GM19452 (cell line): ENCODE results near the gene APEX1.
"Not testable (repeated sequence)": the region's sequence is repeated elsewhere in the genome, so short reads cannot be mapped to it uniquely, and the experiment has no call there.

Experiments used
- ATAC-seq: cut with Tn5 transposase; IDR thresholded peaks from one replicate; pipeline ENCODE4 v1.9.1; 2021; ENCODE audit not compliant: unreplicated experiment

Gene APEX1

DNA sequence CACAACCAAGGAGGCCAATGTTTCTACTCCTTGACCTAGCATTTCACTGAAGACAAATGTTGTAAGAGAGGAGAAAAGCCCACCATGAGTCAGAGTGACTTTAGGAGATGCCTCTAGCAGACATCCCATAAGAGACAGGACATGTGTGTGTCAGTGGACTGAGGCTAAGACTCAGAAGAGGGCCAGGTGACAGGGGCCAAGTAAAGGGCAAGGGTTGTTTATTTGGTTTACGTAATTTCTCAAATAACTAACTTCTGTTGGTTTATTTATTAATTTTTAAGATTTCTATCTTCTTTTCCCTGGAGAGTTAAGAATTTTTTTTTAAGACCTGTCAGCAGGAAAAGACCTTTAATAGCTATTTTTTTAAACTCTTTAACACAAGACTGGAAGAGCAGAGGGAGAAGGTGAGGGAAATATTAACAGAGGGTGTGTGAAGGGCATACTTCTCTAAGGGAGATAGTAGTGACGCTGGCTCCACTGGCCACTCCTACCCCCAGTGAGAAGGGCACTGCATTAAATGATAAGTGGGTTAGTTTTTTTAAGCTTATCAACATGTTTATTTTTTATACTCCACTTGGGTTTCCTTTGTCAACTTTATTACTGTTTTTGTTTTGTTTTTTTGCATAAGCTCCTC is 17.6 kb downstream of the APEX1 start:
- ATAC-seq, result no peak

DNA sequence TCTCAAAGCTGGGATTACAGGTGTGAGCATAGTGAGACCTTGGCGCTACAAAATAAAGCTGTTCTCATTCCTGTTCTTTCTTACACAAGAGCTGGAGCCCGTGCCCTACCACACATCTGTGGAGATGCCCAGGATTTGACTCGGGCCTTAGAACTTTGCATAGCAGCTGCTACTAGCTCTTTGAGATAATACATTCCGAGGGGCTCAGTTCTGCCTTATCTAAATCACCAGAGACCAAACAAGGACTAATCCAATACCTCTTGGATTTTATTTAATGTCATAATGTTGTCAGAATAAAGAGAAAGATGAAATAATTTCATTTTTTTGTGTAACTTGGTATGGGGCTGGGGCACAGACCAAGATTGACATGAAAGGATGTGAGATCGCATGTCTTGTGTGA is 21.8 kb downstream of the APEX1 start:
- no peak for ATAC-seq

DNA sequence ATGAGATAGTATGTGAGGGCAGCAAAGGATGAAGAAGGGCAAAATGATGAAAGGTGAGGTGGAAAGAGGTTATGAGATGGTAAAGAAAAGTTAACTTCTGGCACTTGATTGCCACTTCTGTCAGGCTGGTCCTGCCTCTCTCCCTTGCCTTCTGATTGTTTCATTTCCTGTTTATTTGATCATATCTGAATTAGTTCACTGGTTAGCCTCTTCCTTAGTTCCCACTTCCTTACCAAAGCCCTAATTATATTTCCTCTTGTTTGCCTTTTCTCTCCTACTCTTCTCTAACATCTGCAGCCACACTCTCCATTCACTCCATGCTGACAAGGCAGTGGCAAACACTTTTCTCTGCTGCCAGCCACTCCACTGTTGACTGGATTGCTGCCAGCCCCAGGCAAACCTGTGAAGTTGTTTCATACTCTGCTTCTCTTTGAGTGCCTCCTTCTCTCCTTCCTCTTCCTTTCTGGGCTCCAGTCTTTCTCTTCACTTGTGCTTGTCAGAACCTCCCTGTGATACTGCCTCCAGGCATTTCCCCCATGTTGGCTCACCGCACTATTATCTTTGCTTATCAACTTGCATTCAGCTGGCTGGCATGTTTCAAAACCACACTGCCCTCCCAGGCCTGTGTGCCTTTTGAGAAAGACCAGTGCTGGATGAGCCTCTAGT is 22.3 kb downstream of the APEX1 start:
- ATAC-seq, result no peak

DNA sequence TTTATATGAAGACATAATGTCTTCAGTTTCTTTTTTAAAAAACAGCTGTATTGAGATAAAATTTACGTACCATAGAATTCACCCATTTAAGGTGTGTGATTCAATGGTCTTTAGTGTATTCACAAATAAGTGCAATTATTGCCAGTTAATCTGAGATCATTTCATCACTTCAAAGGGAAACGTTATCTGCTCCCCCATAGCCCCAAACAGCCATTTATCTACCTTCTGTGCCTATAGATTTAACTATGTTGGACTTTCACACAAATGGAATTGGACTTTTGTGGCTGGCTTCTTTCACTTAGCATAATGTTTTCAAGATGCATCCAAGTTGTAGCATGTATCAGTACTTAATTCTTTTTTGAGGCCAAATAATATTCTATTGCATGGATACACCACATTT is 23.9 kb downstream of the APEX1 start:
- ATAC-seq, result no peak

DNA sequence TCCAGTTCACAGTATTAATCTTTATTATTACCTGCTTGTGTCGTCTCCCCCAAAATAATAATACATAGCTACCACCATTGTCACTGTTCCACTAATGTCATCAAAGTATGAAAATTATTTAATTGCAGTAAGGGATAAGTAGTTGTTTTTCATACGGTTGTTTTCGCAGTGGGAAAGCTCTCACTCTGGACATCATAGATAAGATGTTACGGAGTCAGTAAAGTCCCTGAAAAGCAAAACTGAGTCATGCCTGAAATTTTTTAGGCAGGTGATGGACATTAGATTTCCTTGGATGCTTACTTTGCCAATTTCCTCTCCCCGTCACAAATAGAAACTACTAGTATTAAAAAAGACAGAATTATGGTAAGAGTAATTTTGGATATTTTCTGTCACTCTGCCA is 27.4 kb downstream of the APEX1 start:
- ATAC-seq, result no peak

DNA sequence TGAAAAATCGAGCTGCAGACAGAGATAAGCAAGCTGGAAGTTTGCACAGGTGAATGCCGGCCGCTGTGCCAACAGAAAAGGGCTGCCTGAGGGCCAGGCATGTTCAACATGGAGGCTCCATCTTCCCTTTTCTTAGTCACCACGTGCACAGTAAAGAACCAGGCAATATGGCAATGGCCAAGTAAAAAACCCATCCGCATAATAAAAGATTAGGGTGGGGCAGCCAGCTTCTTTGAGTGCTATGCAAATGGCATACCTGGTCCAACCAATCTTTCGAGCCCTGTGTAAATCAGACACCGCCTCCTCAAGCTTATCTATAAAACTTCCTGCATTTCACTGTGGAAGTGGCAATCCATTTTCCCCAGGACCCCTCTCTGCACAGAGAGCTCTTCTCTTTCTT is 30.9 kb downstream of the APEX1 start:
- ATAC-seq, result no peak

DNA sequence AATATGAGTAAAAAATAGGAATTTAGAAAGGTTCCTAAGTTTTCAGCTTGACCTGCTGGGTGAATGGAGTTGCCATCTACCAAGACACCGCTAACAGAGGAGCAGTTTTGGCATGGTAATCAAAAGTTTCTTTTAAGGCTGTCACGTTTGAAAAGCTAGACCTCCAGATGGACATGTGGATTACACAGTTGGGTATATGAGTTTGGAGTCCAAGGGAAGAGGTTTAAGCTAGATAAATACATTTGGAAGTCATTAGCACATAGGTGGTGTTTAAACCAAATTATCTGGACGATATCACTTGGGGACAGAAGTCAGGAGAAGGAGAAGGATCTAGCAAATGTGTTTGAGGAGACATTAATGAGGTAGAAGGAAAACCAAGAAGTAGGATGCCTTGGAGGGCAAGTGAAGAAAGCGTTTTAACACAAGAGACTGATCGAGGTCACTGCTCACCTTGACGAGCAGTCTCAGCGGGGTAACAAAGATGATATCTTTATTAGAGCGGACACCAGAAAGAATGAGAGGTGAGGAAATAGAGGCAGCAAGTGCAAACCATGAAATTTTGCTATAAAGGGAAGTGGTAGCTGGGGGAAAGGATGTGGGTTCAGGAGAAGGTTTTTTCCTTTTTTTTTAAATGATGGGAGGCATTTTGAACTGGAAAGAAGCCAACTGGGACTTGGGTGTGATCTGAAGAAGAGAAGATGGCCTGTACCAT is 31.8 kb downstream of the APEX1 start:
- ATAC-seq, result no peak

DNA sequence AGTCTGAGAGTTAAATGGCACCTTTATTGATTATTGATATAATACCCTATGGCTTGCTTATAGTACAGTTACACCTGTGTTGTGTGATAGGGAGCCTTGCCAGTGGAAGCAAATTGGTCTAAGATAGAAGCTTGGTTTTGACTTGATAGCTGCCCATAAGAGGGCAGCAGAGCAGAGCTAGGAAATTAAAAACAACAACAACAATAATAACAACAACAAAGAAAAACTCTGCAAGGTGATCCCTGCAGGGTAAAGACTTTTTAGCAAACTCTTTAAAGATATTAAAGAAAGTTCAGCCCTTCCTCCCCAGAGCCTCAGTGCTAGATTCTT is 32.3 kb downstream of the APEX1 start:
- no peak for ATAC-seq

DNA sequence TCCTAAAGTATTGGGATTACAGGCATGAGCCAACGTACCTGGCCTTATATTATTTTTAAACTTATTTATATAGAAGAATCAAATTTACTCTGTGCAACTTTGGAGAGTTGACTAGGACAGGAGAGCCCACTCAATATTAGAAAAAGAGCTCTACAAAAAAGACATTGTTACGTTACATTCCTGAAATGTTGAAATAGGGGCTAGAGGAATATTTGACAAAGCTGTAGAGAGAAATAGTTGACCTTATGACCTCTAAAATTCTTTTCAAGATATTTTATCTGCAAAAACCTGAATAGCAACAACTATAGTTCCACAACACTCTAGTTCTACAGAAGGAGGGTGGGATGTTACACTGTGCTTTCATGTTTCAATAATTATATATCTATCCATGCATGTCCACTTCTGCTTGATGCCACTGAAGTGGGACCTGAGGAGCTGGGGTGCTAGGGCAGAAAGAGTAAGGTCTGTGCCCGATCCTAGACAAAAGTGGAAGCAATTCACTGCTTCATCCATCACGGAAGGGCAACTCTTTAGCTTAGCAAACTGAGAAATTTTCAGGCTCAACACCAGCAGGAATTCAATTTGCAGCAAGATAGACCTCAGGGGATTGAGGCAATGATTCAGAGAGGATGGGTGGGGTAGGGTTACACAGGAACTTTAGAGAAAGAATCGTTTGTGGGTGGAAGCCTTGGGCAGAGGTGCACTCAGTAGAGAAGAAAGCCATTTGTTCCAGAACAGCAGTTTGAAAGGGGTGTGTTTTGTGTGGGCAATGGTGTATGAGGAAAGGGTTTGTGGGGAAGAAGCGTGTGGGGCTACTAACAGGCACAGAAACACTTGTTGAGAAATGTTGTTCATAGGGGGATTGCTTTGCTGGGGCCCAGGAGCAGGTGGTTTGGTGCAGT is 34.3 kb downstream of the APEX1 start:
- no peak for ATAC-seq

DNA sequence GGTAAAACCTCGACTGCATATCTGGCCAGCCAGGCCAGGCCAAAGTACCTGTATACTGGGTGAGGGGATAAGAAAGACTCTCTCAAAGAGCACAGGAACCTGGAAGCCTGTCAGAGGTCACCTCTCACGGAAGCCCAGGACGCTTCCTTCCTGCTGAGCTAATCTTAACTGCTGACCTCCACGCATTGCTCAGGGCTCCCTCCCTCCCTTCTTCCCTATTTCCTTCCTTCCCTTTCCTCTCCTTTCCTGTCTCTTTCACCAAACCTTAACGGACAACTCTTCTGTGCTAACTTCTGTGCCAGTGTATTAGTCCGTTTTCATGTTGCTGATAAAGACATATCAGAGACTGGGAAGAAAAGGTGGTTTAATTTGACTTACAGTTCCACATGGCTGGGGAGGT is 35.5 kb downstream of the APEX1 start:
- no peak for ATAC-seq

DNA sequence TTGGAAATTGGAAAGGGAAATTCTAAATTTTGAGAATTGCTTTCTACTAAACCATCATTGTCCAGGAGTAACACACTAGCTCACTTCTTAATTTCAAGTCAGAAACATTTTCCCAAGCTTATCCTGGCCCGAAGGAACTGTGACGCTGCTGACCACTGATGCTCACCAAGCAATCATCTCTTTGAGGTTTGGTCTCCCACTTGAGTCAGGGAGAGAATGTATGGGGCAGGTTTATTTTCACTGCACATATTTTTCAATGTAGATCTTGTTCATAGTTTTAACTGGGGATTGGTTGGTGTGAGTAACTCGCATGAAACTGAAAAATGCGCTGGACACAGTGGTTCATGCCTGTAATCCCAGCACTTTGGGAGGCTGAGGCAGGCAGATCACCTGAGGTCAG is 37.5 kb downstream of the APEX1 start:
- ATAC-seq, result no peak

DNA sequence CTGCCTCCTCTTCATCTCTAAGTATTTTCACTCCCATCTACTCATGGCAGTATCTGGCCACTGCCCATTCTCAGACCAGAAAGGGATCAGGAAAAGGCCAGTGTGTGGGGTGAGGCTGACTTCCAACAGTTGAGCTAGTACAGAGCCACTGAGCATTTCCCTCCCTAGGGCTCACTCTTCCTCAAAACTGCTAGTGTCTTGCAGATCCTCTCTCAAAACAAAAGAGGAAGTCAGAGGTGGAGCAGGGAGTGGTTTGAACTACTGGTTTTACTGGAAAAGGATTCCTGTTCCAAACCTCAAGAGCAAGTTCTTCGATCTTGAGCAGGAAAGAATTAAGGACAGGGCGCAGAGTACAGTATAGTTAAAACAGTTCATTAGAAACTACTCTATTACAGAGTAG is 38.6 kb downstream of the APEX1 start:
- no peak for ATAC-seq

DNA sequence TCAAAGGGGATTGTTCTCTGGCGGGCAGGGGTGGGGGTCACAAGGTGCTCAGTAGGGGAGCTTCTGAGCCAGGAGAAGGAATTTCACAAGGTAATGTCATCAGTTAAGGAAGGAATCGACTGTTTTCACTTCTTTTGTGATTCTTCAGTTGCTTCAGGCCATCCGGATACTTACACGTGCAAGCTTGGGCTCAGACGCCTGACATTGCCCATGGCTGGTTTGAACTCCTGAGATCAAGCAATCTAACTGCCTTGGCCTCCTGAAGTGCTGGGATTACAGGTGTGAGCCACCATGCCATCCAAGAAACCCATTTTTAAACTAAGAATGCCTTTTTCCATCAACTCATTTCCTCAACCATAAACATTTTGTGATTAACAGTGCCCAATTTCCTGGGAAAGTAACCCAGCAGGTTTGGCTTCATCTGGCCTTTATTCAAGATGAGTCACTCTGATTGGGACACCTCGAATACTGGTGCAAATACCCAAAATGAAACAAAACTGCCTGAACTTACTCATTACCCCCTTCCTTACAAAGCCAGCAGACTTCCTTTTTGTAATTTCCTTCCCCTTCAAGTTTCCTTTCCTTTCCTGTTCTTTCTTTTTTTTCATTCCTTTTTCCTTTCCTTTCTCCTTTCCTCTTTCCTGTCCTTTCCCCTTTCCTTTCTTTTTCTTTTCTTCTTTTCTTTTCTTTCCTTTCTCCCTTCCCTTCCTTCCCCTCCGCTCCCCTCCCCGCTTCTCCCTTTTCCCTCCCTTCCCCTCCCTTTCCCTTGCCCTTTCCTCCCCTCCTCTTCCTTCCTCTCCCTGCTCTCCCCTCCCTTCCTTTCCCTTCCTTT is 40.1 kb downstream of the APEX1 start:
- no peak for ATAC-seq

DNA sequence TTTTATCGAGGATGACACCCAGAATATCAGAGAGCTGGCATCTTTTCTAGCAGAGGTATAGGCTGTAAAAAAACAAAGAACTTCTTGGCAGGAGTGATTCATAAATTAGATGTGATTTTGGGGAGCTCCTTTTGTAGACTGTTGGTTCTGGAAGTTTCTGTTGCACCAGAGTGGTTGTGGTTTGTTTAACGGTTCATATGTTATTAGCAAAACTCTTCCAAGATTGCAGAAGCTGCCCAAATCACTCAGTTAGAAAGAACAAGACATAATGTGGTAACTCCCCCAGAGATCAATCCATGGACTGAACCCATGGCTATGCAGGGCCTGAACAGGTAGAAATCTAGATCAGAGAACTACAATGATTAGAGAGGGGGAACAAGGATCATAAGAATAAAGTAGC is 43.6 kb downstream of the APEX1 start:
- ATAC-seq, result no peak

DNA sequence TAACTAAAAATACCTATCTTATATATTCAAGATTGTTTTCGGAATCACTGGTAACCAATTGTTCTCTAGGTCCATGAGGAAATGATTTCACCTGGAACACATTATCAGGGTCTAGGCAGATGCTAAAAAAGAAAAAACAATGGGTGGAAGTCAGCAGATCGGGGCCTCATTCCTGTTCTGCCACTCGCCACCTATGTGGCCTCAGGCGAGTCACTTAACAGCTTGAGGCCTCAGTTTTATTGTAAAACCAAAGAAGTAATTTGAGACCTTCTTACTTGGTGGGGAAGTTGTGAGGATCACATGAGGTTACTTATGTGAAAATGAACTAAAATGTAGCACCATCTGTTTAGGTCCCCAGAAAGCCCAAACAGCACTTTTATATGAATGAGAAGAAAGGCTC is 44.1 kb downstream of the APEX1 start:
- no peak for ATAC-seq

DNA sequence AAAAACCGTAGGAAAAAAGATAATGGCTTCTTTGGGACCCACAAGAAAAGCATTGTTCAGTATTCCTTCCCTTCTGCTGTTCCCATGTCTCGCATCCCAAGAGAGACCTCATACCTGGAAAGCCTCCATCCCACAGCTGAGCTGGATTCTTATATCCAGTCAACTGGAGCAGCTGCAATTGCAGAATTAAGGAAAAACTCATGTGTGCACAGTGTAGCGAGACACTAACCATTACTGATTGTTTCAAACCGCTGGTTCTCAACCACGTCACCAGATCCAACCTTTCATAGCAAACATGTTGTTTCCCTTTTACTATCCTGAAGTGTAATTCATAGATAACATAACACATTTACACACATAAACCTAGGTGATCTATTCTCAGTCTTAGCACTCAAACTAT is 44.9 kb downstream of the APEX1 start:
- ATAC-seq, result no peak

DNA sequence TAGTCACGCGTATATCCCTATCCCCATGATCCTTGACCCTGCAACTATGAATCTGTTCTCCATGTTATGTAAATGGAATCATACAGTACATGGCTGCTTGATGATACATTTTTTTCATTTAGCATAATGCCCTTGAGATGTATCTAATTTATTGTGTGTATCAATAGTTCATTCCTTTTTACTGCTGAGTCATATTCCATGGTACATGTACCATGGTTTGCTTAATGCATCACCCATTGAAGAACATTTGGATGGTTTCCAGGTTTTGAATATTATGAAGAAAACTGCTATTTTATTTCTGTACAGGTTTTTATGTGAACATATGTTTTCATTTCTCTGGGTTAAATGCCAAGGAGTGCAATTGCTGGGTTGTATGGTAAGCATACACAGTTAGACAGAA is 46.3 kb downstream of the APEX1 start:
- ATAC-seq, result no peak

DNA sequence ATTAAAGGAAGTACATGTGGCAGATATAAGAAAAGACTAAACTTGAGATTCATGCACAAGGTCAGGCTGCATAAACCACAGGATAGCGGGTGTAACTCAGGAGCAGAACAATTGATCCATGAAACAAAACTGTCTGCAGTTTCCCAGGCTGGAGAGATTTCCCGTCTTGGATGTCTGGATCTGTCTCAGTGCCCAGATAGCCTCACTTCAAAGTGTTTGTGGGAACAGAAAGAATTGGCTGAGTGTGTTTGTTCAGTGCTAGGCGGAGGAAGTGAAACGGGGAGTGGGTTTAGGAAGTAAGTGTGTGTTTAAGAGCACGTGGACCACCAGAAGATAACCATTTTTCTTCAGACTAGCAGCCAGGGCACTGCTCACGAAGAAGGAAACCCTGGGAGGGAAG is 48.9 kb downstream of the APEX1 start:
- no peak for ATAC-seq

DNA sequence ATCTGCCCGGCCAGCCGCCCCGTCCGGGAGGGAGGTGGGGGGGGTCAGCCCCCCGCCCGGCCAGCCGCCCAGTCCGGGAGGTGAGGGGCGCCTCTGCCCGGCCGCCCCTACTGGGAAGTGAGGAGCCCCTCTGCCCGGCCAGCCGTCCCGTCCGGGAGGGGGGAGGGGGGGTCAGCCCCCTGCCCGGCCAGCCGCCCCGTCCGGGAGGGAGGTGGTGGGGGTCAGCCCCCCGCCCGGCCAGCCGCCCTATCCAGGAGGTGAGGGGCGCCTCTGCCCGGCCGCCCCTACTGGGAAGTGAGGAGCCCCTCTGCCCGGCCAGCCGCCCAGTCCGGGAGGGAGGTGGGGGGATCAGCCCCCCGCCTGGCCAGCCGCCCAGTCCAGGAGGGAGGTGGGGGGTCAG is 51.2 kb downstream of the APEX1 start:
- not testable (repeated sequence) for ATAC-seq

DNA sequence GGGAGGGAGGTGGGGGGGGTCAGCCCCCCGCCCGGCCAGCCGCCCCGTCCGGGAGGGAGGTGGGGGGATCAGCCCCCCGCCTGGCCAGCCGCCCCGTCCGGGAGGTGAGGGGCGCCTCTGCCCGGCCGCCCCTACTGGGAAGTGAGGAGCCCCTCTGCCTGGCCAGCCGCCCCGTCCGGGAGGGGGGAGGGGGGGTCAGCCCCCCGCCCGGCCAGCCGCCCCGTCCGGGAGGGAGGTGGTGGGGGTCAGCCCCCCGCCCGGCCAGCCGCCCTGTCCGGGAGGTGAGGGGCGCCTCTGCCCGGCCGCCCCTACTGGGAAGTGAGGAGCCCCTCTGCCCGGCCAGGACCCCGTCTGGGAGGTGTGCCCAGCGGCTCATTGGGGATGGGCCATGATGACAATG is 51.7 kb downstream of the APEX1 start:
- not testable (repeated sequence) for ATAC-seq
